ENCODE results near the gene BCAS3.

BCAS3 gene

DNA sequence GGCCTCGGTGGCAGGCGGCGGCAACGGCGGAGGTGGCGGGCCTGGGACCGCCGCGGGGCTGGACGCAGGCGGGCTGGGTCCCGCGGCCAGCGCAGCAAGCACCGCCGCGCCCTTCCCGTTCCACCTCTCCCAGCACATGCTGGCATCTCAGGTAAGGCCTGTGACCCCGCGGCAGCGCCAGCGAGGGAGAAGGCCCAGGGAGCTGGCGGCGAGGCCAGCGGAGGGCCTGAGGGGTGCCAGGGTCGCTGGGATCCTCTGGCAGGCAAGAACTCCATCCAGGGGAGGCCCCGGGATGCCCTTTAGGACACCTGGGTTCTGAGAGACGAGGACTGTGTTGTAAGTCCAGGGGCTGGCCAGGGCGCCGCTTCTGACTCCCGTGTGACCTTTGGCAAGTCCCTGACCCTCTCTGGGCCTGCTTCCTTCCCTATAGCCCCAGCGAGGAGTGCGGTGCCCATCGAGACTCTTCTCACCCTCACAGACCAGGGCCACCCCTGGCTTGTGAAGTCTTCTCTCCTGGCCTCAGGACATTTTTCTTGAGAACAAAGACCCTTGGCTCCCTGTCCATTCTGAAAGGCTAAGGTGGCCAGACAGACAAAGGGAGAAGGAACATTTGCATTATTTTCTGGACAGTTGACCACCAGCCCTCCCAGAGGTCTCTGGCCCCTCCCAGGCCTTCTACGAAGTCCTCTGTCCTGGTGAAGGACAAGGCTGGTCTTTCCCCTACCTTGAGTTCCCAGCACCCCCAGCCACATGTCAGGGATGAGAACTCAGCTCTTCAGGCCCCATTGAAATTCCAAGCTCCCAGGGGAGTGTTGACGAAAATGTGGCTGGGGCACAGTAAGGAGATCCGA, 728.3 kb downstream of the BCAS3 start:
- DNase-seq, result no peak

DNA sequence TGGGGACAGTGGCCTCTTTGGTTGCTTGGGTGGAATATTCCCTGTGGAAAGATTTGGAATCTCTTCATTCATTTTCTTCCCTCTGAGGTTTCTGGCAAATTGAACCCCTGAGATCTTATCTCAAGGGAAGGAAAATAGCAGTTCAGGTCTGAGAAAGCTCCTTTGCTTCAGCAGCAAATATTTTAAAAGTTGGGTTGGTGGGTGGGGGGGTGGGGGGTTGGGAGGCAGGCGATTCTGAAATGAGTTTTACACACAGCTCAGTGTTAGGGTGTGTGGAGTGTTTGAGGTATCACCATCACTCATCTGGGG, 728.8 kb downstream of the BCAS3 start:
- DNase-seq, result no peak

DNA sequence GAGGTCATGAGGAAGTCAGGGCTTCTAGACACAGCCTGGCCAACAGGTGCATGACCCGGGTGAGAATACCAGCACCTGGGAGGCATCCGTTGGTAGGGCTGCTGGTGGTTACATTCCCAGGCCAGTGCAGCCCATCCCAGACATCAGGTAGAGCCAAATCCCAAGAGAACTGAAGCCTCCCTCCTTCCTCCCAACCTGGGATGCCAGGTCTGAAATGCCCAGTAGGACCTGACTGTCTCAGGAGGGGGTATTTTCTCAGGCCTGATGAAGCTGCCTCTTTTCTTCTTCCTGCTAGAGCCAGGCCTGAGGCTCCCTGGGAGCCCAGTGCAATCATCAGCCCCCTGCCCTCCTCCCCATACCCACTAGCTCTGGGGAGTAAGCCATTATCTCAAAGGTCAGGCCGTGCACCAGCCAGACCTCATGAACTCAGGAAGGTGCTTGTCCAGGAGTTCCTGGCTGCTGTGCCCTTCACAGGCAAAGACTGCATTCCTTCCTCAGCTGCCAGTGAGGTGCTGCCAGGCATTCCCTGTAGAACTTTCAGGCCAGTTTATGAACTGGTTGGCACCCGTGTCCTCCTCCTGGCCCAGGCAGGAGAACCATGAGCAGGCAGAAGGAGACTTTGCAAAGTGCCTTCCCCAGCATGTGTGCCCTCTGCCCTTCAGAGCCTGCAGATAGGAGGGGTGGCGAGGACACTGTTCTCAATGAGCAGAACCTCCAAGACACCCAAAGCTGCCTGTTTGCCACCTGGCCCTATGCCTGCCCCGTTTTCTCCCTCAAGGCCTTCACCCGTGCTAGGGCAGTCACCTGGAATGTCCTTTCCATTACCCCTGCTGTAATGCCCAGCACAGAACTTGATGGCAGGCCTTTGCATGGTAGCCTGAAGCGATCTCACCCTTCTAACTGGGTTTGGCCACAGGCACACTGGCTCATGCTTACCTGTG, 729.6 kb downstream of the BCAS3 start:
- no peak for DNase-seq

DNA sequence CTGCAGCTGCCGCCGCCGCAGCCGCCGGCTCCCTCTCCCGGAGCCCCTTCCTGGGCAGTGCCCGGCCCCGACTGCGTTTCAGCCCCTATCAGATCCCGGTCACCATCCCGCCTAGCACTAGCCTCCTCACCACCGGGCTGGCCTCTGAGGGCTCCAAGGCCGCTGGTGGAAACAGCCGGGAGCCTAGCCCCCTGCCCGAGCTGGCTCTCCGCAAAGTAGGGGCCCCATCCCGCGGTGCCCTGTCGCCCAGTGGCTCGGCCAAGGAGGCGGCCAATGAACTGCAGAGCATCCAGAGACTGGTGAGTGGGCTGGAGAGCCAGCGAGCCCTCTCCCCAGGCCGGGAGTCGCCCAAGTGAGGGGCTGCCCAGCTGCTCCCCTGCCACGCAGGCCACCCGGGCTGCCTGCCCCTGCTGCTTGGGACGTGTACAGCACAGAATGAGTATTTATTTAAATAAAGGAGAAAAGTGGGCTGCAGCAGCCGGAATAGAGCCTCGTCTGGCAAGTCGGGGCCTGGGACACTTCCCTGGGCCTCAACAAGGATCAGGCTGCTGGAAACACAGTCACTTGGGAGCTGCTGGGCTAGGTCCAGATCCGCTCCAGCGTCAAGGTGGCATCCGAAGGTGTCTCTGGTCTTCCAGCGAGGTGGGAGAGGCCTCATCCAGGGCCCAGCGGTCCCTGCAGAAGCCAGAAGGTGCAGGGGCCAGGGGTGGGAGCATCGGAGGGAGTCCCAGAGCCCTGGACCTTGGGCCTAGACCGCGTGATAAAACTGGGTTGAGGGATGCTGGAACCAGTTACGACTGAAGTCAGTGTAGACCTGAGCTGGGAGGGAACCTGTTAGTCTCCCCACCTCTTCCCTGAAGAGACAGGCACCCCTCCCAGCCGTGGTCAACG, 730.7 kb downstream of the BCAS3 start:
- no peak for DNase-seq

DNA sequence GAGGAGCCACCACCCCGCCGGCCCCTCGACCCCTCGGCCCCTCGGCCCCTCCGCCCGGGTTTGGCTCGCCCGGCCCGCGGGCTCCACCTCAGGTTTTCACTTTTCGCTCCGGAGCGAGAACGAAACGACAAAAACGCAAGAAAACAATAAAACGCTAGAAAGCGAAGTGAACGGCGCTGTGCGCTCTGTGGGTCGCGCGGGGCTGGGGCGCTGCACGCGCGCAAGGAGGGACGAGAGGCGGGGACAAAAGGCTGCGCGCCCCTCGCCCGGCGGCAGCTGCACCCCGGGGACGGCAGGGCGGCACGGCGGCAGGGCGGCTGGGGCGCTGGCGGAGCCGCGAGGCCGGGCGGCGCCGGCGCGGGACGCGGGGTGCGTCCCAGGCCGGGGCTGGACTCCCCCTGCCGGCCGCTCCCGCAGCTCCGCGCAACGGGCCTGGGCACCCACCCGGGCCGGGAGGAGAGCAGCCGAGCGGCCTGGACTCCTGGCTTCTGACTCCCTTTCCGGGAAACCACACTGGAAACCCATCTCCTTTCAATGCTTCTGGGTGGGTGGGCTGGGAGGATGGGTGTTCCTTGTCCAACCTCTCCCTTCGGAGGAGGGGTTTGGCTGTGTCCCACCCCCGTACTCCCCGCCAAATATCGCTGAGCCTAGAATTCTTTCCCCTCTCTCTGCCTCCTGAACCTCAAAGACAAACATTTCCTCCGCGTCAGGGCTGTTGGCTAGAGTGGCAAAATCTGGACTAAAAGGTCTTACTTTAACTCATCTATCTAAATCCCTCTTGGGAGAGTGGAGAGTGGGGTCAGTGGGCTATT, 731.9 kb downstream of the BCAS3 start:
- DNase-seq, result peak; percentile 70

DNA sequence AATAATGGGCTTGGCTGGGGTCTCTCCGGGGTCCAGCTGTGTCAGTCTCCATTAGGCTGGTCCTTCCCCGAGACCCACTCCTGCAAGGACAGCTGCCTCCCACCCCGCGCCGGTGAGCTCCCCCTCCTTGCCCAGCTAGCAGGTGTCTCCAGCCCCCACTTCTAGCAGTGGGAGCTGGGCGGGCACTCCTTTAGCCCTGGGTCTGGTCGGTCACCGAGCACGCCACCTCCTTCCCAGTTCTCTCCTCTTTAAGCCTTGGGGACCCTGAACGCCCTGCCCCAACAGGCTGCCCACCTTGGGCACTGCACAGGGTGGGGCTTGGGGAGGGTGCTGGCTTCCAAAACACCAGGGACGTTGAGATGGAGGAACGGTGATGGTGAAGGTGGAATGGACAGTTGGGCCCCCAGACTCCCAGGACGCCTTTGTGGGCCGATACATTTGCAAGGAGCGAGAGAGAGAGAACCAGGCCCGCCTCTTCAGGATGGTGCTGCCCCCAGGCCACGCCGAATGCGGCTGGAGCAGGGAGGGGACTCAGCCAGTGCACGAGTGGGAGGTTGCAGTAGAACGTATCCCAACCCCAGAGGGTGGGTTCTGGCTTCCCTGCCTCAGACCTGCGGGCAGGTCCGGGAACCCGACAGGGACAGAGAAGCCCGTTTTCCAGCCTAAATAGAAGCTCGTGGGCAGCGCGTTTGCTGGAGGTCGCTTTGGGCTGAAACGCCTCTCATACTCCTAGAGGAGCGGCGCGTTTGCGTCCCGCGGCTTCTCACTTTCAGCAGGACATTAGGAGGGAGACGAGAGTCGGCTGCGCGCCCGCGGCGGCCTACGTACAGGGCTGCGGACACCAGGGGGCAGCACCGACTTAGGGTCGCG, 732.7 kb downstream of the BCAS3 start:
- peak; percentile 84 for DNase-seq

DNA sequence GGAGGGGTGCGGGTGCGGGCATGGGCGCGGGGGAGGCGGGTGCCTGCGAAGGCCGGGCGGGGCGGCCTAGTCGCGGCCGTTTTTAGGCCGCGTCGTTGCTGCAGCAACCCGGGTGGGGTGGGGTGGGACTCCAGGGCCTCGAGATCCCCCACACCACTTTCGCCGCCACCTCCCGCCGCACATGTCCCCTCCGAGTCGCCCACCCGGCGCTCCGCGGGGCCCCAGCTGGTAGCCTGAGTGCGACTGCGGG, 733.3 kb downstream of the BCAS3 start:
- DNase-seq, result no peak

DNA sequence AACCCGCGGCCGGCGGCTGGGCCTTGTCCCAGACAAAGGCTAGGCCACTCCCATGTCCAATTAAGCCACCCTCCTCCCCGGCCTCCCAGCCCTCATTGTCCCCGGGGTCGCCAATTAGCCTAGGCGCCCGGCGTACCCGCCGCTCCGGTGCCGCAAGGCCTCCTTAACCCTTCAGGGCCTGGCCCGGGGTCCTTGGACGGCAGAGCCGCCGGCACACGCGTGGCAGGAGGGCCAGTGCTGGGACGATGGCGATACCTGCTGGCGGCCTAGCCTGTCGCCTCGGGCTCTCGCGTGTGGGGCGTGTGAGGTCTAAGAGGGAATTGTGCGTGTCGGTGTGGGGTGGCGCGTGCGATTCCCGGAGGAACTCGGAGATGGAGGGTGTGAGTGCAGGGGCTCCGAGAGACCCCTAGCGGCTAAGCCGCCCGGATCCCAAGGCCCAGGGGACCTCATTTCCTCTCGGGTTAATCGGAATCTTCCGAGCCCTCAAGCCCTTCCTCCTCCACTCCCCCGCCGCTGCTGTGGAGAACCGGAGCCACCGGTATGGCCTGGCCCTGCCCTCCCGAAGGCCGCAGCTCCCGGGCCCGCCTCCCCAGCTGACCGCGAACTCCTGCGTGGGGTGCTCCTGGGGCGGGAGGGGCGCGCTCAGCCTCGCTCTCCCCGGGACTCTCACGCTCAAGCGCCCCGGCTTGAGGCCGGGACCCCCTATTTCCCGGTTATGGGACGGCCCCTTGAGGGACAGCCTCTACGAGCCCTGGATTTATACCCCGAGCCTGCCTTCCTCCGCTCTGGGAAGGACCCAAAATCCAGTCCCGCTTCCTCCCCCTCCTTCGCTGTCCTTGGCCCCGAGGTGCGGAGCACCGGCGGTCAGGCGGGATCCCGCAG, 733.9 kb downstream of the BCAS3 start:
- peak; percentile 46 for DNase-seq

DNA sequence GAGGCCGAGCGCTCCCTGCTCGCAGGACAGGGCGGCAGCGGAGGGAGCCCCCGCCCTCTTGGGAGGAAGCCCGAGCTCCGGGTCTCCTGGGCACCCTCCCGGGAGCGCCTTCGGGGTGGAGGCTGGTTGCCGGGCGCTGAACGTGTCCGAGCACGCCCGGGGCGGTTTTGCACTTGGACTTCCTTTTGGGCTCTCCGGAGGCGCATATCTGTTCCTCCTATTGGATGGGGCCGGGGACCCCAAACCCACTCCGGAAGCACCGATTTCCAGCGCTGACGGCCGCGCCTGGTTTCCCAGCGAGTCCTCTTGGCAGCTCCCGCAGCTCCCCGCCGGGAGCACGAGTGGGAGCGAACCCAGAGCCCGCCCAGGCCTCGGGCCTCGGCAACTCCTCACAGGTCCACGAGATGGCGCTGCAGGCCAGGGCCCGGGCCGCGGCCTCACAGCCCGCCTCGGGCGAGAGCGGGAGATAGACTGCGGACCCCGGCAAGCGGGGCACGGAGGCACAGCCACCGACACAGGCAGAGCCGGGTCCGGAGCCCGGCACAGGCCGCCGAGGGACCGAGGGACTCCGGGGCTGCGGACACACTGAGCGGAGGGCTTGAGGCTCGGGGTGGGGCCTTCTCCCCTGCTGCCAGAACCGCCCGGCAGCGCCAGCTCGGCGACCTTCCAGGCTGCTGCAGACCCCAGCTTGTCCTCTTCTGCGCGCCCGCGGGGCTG, 734.6 kb downstream of the BCAS3 start:
- peak; percentile 80 for DNase-seq

DNA sequence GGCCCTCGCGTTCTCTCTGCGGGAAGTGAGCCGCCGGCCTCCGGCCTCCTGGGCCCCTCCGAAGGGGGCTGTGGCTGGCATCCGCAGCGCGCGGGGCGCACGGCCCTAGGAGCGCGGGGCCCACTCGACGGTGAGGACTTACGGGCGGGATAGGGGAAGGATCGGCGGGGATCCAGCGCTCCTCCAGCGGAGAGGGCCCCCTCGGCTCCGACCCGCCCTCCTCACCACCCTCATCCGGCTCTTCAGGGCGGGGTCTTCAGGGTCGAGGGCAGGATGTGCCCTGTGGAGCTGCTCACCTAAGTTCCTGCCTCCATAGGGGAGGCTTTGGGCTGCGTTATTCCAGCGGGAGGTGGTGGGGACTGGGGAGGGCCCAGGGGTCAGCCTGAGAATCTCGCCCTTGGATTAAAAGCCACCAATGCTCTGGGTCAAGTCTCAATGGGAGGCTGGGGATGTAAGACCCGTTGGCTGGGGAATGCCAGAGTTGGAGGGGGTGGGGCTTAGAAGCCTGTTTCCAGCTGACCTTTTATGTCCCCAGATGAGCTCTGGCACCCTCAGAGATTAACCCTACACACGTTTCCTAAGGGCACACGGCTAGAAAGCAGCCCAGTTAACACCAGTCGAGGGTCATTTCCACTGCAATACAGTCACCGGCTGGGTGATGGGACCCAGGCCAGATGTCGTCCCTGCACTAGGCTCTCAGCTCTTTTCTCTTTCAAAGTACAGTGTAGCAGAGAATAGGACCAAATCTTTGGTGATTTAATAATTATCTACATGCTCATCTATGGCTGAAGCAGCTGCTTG, 735.4 kb downstream of the BCAS3 start:
- DNase-seq, result no peak

DNA sequence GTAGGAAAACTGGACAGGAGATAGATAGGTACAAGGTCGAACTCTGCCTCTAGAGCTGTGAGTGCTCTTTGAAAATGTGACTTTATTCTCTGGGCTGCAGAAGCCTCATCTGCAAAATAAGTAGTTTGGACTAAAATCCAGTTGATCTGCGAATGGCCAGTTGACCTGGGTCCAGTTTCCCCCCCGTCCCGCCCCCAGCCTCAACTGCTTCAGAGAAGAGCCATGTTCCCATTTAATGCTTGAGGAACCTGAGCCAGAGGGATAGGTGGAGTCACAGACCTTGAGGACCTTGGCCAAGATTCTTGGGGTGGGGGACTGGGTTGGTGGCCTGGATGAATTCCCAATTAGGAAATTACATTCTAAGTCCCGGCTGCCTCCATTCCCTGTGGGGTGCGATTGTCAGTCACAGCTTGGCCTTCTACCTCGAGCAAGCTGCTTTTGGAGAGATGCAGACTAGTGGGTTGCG, 736.0 kb downstream of the BCAS3 start:
- DNase-seq, result no peak

DNA sequence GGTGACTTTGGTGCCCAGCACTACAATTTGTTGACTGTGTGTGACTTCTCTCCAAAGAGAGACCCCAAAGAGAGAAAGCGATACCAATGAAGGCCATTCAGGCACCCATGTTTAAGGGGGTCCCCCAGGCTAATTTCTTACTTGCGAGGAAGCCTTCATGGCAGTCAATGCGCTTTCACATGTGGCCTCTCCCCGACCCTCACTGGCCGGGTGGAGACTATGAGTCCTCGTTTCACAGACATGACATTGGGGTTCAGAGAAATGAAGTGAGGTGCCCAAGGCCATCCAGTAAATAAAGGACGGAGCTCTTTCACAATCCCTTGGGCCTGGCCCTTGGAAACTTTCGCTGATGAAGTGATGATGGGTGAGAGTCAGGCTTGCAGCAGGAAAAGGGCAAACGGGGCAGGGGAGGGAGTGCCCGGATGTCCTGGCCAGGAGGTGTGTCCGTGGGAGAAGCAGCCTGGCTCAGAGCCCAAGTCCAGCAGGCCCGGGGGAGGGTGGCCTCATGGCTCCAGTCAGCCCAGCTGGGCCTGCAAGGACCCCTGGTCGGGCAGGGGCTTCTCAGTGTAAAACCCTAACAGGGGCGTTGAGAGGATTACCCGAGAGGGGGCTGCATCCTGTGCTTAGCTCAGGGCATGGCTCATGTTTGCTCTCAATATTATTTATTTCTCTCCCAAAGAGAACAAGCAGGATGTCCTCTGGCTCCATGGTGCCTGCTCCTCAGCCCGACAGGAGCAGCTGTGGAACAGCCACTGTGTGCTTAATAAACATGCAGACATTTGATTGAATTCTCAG, 736.7 kb downstream of the BCAS3 start:
- peak; percentile 0 for DNase-seq

DNA sequence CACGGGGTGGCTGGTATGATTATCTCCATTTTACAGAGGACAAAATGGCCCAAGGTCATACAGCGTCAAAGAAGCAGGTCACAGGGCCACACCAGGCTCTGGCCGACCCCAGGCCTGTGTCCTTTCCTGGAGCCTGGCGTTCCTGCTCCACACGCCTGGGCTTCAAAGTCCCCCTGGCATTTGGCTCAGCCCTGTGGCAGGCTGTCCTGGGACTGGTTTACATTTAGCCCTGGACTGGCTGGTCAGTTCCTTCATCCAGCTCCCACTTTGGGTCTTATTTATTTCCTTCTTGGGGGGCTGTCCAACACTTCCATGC, 737.2 kb downstream of the BCAS3 start:
- DNase-seq, result no peak

DNA sequence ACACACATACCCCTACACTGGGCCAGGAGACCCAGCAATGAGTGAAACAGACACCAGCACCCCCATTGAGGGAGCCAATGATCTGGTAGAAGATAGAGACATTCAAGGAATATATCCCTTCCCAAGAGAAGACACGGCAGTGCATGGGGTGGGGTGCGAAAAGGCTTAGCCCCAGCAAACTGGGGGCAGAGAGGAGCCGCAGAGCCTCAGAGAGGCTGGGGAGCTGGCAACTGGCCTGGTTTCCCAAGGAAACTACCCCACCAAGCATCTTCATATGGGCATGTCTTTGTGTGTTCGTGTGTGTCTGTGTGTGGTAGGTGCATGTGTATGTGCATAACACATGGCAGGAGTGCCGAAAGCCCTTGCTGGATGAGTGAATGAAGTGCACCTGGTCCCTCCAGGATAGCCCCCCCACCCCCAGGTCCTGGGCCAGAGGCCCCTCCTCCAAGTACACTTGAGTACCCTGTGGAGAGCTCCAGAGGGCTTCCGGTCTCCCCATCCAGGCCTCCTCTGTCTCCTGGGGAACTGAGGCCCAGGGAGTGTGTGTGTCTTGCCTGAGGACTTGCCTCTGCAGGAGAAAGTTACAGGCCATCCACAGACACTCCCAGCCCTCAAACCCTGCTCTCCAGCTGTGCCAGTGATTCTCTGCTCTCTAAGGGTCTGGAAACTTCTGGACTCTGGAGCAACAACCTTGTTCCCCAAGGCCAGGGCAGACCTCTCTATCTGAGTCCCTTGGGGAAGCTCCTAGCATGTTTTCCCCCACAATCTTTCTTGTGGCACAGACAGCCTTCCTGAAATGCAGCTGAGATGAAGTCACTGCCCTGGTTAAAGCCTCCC, 737.9 kb downstream of the BCAS3 start:
- DNase-seq, result no peak

DNA sequence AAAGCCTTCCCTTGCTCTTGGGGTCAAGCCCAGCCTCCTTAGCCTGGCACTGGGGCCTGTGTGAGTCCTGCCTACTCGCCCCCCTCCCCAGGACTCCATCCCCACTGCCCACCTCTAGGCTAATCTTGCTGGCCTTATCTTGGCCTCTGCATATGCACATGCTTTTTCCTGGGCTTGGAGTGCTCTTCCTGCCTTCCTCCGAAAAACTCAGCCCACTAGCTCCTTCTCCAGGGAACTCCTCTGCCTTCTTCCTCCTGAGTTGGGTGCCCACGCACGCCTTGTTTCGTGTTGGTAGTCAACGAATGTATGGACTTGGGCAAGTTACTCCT, 738.5 kb downstream of the BCAS3 start:
- peak; percentile 1 for DNase-seq

DNA sequence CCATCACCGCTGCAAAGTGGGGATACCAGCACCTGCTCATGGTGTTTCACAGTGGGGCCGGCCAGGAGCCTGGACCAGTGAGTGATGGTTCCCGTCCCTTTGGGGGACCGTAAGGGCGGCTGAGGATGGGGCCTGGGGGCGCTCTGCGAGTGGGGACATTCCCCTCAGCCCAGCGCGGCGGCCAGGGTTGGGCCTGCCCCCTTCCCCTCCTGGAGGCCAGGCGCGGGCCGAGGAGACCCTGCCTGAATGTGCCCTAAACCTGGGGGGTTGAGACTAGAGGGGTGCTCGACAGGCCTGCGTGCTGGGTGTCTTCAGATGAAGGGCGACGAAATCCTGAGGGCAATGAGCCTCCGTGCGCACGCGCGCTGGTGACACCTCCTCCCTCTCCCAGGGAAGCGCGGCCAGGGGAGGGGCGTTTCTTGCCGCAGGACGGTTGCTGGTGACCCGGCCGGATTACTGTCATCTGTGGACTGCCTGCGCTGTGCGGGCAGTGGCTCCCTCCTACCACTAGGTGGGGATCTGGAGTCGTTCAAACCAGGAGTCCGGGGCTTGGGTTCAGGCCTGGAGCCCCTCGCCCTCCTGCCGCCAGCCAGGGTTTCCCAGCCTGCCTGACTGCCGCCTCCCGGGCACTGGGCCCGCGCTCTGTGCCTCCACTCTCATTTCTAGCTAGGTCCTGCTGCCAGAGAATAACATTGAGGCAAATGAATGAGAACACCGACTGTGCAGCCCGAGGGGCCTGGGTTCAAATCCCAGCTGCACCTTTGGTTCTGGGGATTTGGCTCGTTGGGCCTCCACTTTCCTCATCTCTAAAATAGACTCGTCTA, 739.1 kb downstream of the BCAS3 start:
- peak; percentile 89 for DNase-seq

Data from hematopoietic multipotent progenitor cell treated with erythropoietin and hydrocortisone succinate and interleukin-3 and kit ligand, for 4 days (in vitro differentiated cells).